Left colon (tissue), 2 donors: ENCODE data around the gene TNIK. TPM values are rescaled to one million over a fixed set of nuclear protein-coding genes. Genes with fewer than 3 reads are reported as not detected.
"Not testable (repeated sequence)": the region's sequence is repeated elsewhere in the genome, so short reads cannot be mapped to it uniquely, and the experiment has no call there.

Experiments used
- ATAC-seq: fragments of 200-7000 bp; cut with Tn5 transposase; one replicate; pipeline ENCODE4 v1.9.1; 2020; ENCODE audit warnings: mild to moderate bottlenecking, moderate library complexity
- DNase-seq, 2 donors: peaks; one replicate each; pipeline ENCODE4 v3.0.0-alpha.2; 2020
- intact Hi-C, 2 donors: fragments of 100-400 bp; cut with DNase I in 1 of 2; cut with micrococcal nuclease in 1 of 2; formaldehyde crosslinking; loops; one replicate each; pipeline versions ENCODE4 v1.11.2 to v1.14.0; 2022; cut with DNase I, micrococcal nuclease
- total RNA-seq, 2 donors: library from RNA; stranded (reverse); fragmentation: NEBNext Ultra II Directional; extraction: Animal tissue kit (Norgen Biotek cat#: 25700); gene quantifications; one replicate each; pipeline ENCODE4 v1.2.1, GENCODE V29; 2021
- donor health status: DM: no; HTN: no; CAD: no.
- donor health status: DM: yes; HTN: yes; CAD: no.

Gene TNIK
- total RNA-seq, 2 donors from 2014 or later: 30.5 to 32.1 TPM

GRCh38 chr3:171430530-171430929, 29.7 kb downstream of the TNIK start:
- no peak for ATAC-seq
- DNase-seq: no peak
- intact Hi-C loops: no loop called here

GRCh38 chr3:171429635-171430034, 30.6 kb downstream of the TNIK start:
- intact Hi-C loops: no loop called here
- no peak for ATAC-seq
- DNase-seq: no peak

GRCh38 chr3:171428892-171429291, 31.3 kb downstream of the TNIK start:
- DNase-seq (no peak), ATAC-seq (no peak)
- intact Hi-C loops: no loop called here

GRCh38 chr3:171428321-171428787, 31.9 kb downstream of the TNIK start:
- ATAC-seq (no peak), DNase-seq (no peak)
- intact Hi-C loops: no loop called here

GRCh38 chr3:171427771-171428320, 32.4 kb downstream of the TNIK start:
- ATAC-seq (no peak), DNase-seq (no peak)
- intact Hi-C loops: no loop called here

- ATAC-seq, intact Hi-C loops: not testable (repeated sequence)
Measured at GRCh38 chr3:171424063-171424462, 36.1 kb downstream of the TNIK start.

GRCh38 chr3:171422855-171423254, 37.4 kb downstream of the TNIK start:
- DNase-seq, intact Hi-C loops: not testable (repeated sequence)
- peak; percentile 72 for ATAC-seq

More at GRCh38 chr3:171424063-171424462, 36.1 kb downstream of the TNIK start:
- not testable (repeated sequence) for DNase-seq

- DNase-seq (no peak), ATAC-seq (no peak)
- intact Hi-C loops: no loop called here
Measured at GRCh38 chr3:171420667-171421066, 39.5 kb downstream of the TNIK start.

GRCh38 chr3:171419457-171419856, 40.7 kb downstream of the TNIK start:
- DNase-seq: no peak
- intact Hi-C loops: no loop called here
- no peak for ATAC-seq

- DNase-seq (no peak), ATAC-seq (peak; percentile 39)
Measured at GRCh38 chr3:171417813-171418212, 42.4 kb downstream of the TNIK start.

GRCh38 chr3:171417137-171417536, 43.1 kb downstream of the TNIK start:
- no peak for ATAC-seq
- intact Hi-C loops: no loop called here

More at GRCh38 chr3:171417813-171418212, 42.4 kb downstream of the TNIK start:
- intact Hi-C loops: no loop called here

GRCh38 chr3:171416666-171417065, 43.5 kb downstream of the TNIK start:
- DNase-seq: no peak
- intact Hi-C loops: no loop called here
- no peak for ATAC-seq

More at GRCh38 chr3:171417137-171417536, 43.1 kb downstream of the TNIK start:
- no peak for DNase-seq

GRCh38 chr3:171416061-171416460, 44.1 kb downstream of the TNIK start:
- intact Hi-C loops: no loop called here
- no peak for ATAC-seq
- no peak for DNase-seq

- no peak for DNase-seq
- no peak for ATAC-seq
- intact Hi-C loops: no loop called here
Measured at GRCh38 chr3:171415070-171415469, 45.1 kb downstream of the TNIK start.

GRCh38 chr3:171412473-171412872, 47.7 kb downstream of the TNIK start:
- ATAC-seq (no peak), DNase-seq (no peak)
- intact Hi-C loops: no loop called here

GRCh38 chr3:171412054-171412453, 48.2 kb downstream of the TNIK start:
- intact Hi-C loops: no loop called here
- ATAC-seq (no peak), DNase-seq (no peak)

- ATAC-seq: no peak
- intact Hi-C loops: no loop called here
- DNase-seq: no peak
Measured at GRCh38 chr3:171410186-171410585, 50.0 kb downstream of the TNIK start.

GRCh38 chr3:171407759-171408158, 52.4 kb downstream of the TNIK start:
- intact Hi-C loops: no loop called here
- no peak for DNase-seq
- ATAC-seq: no peak

- intact Hi-C loops: no loop called here
- no peak for DNase-seq
- peak; percentile 49 for ATAC-seq
Measured at GRCh38 chr3:171404376-171404967, 55.7 kb downstream of the TNIK start.

- ATAC-seq (no peak), DNase-seq (no peak)
- intact Hi-C loops: no loop called here
Measured at GRCh38 chr3:171402281-171402680, 57.9 kb downstream of the TNIK start.

- intact Hi-C loops: no loop called here
- ATAC-seq (no peak), DNase-seq (no peak)
Measured at GRCh38 chr3:171401432-171401831, 58.8 kb downstream of the TNIK start.
